Posterior cingulate gyrus (tissue), 11 donors: ENCODE data around the gene MRPL4.
"Not testable (repeated sequence)": the region's sequence is repeated elsewhere in the genome, so short reads cannot be mapped to it uniquely, and the experiment has no call there.

ENCODE experiments used
- DNase-seq, 10 donors: peaks; one replicate each; pipeline versions ENCODE4 v3.0.0 to v3.0.0-alpha.2; 2020 to 2021; ENCODE audit warnings: mixed read lengths in 3 of 10
- intact Hi-C: fragments of 100-400 bp; cut with DNase I; formaldehyde crosslinking; loops from one replicate; pipeline ENCODE4 v1.15.1; 2023

The MRPL4 gene

DNA sequence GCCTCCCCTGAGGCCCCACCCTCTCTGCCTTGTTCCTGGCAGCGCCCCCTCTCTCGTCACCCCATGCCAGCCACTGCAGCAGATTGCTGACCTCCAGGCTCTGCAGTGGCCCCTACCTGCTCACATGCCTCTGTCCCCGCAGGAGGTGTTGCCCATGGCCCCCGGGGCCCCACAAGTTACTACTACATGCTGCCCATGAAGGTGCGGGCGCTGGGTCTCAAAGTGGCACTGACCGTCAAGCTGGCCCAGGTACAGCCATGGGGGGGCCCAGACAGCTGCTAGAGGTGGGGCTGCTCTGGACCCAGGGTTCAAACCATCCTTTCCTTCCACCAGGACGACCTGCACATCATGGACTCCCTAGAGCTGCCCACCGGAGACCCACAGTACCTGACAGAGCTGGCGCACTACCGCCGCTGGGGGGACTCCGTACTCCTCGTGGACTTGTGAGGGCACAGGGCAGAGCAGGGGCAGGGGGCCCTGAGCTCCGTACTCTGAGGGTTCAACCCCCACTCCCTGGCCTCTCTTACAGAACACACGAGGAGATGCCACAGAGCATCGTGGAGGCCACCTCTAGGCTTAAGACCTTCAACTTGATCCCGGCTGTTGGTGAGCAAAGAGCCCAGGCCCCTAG, 6.2 kb downstream of the MRPL4 start:
- intact Hi-C loops, result loop anchor here (2.0 kb wide), 1 partner anchor 131 kb away; no protein-coding TSS in a partner anchor
- DNase-seq, result no peak

DNA sequence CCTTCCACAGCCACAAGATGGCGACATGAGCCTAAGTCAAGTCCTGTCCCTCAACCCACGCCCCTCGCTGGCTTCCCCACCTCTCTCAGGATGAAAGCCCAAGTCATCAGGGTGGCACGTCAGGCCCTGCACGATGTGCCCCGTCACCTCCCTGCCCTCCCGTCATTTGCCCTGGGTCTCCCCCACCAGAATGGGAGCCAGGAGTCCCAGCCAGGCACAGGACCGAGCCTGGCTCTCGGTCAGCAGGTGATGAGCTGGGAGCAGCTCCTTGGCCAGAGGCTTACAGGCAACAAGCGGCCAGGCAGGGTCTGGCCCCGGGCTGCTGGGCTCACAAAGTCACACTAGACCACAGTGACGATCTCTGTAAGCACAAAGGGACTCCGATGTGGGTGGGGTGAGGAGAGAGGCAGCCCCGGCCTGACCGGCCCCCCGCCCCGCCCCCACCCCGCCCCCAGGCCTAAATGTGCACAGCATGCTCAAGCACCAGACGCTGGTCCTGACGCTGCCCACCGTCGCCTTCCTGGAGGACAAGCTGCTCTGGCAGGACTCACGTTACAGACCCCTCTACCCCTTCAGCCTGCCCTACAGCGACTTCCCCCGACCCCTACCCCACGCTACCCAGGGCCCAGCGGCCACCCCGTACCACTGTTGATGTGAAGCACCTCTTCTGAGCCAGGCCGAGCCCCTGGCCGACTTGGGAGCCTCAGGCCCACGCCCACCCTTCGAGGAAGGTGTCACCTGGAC, 7.3 kb downstream of the MRPL4 start:
- intact Hi-C loops, result loop anchor here (2.0 kb wide), 1 partner anchor 129 kb away; no protein-coding TSS in a partner anchor
- peak; percentile 53 to 95 (median 80) for DNase-seq

DNA sequence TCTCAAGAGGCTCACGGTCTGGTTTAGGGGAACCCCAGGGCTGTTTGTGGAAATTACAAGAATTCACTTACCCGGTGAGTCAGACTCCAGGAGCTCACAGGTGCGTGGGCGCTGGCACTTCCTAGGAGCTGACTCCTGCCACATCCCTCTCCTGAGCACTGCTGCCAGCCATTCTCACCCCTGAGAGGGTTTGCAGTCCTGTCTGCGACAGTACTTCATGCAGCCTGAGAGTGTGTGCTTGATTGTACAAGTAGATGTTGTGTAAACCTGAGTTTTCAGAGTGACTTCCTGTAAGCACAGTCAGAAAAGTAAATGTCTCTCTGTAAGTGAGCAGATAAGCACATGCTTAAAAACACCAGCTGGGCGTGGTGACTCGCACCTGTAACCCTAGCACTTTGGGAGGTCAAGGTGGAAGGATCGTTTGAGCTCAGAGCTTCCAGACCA, 8.1 kb downstream of the MRPL4 start:
- DNase-seq, result peak in 8 of 10 donors; percentile 34 to 94 (median 60)
- intact Hi-C loops, result loop anchor here (10.0 kb wide), 1 partner anchor 75 kb away; the partner anchor contains the start of genes ICAM3 and RAVER1

DNA sequence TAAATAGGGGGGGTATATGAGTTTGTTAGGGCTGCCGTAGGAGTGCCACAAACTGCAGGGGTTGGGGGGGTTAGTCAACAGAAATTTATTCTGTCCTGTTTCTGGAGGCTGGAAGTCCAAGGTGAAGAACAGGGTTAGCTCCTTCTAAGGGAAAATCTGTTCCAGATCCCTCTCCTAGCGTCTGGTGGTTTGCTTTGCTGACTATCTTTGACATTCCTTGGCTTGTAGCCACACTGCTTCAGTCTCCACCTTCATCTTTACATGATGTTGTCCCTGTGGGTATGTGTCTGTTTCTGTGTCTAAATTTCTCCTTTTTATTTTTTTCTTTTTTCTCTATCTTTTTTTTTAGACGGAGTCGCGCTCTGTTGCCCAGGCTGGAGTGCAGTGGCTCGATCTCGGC, 10.8 kb downstream of the MRPL4 start:
- intact Hi-C loops, result loop anchor here (10.0 kb wide), 1 partner anchor 72 kb away; the partner anchor contains the start of genes ICAM3 and RAVER1
- DNase-seq, result no peak

DNA sequence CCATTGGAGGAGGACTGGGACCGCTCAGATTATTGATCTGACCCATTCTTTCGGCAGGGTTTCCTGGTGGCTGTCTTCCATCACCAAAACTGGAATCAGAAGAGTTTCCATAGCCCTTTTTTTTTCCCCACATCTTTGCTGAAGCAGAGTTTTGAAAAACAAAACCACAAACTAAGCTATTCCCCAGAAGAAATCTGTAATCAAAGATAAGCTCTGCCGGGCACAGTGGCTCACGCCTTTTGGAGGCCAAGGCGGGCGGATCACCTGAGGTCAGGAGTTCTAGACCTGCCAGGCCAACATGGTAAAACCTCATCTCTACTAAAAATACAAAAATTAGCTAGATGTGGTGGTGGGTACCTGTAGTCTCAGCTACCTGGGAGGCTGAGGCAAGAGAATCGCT, 14.7 kb downstream of the MRPL4 start:
- intact Hi-C loops, result loop anchor here (10.0 kb wide), 1 partner anchor 68 kb away; the partner anchor contains the start of genes ICAM3 and RAVER1
- DNase-seq, result no peak

DNA sequence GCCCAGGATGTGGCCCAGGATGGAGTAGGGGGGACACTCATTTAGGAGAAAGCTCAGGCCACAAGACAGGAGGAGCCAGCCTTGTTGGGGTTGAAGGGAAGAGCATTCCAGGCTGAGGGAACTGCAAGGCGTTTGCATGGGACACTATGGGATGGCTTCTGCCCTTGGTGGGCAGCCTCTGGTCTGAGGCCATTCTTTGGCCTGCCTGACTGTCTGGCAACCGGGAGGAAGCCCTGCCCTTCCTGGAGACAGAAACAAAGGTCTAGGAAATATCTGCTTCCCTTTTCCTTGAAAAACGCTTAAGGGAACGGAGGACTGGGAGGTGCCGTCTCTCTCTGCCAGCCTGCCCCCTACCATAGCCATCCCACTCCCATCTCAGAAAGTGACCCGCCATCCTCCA, 16.1 kb downstream of the MRPL4 start:
- DNase-seq, result no peak
- intact Hi-C loops, result loop anchor here (10.0 kb wide), 1 partner anchor 67 kb away; the partner anchor contains the start of genes ICAM3 and RAVER1

DNA sequence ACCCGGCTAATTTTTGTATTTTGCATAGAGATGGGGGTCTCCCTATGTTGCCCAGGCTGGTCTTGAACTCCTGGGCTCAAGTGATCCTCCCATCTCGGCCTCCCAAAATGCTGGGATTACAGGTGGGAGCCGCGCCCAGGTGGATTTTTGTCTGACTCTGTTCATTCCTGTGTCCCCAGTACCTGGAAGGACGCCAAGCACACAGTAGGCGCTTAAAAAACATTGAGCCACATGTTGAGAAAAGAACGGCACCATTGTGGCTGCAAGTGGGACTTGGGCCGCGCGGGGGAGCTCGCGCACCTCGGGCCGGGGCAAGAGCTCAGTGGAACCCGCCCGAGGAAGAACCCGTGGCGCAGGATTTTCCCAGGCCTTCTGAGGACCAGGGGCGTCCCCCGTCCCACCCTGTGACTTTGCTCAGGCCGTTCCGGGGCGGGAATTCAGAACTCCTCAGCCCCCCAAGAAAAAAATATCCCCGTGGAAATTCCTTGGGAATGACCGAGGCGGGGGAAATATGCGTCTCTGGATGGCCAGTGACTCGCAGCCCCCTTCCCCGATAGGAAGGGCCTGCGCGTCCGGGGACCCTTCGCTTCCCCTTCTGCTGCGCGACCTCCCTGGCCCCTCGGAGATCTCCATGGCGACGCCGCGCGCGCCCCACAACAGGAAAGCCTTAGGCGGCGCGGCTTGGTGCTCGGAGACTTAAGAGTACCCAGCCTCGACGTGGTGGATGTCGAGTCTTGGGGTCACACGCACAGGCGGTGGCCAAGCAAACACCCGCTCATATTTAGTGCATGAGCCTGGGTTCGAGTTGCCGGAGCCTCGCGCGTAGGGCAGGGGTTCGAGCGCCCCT, 17.5 kb downstream of the MRPL4 start:
- peak; percentile 61 to 97 (median 82) for DNase-seq
- intact Hi-C loops, result loop anchor here (1.0 to 10.0 kb wide), 2 partner anchors 65 to 120 kb away; partner anchors contain the start of genes ICAM3 and RAVER1

DNA sequence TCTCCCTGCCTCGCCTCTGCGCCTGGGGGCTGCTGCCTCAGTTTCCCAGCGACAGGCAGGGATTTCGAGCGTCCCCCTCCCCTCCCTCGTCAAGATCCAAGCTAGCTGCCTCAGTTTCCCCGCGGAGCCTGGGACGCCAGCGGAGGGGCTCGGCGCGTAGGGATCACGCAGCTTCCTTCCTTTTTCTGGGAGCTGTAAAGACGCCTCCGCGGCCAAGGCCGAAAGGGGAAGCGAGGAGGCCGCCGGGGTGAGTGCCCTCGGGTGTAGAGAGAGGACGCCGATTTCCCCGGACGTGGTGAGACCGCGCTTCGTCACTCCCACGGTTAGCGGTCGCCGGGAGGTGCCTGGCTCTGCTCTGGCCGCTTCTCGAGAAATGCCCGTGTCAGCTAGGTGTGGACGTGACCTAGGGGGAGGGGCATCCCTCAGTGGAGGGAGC, 18.2 kb downstream of the MRPL4 start:
- intact Hi-C loops, result no loop called here
- peak in 2 of 10 donors; percentile 23 to 88 for DNase-seq

DNA sequence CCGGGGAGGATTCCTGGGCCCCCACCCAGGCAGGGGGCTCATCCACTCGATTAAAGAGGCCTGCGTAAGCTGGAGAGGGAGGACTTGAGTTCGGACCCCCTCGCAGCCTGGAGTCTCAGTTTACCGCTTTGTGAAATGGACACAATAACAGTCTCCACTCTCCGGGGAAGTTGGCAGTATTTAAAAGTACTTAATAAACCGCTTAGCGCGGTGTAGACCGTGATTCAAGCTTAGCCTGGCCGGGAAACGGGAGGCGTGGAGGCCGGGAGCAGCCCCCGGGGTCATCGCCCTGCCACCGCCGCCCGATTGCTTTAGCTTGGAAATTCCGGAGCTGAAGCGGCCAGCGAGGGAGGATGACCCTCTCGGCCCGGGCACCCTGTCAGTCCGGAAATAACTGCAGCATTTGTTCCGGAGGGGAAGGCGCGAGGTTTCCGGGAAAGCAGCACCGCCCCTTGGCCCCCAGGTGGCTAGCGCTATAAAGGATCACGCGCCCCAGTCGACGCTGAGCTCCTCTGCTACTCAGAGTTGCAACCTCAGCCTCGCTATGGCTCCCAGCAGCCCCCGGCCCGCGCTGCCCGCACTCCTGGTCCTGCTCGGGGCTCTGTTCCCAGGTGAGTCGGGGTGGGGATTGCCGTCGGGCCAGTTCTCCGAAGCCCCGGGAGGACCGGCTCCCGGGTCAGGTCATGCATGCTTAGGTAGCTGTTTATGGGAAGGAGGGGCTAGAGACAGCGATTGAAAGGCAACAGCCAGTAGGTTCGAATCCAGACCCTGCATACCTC, 18.8 kb downstream of the MRPL4 start, which contains the start of gene ICAM1:
ICAM1 (plus strand) TSS at position 505 of the 779 bp plus-strand sequence; CDS start at position 545, 40 bp downstream.
- intact Hi-C loops, result no loop called here

DNA sequence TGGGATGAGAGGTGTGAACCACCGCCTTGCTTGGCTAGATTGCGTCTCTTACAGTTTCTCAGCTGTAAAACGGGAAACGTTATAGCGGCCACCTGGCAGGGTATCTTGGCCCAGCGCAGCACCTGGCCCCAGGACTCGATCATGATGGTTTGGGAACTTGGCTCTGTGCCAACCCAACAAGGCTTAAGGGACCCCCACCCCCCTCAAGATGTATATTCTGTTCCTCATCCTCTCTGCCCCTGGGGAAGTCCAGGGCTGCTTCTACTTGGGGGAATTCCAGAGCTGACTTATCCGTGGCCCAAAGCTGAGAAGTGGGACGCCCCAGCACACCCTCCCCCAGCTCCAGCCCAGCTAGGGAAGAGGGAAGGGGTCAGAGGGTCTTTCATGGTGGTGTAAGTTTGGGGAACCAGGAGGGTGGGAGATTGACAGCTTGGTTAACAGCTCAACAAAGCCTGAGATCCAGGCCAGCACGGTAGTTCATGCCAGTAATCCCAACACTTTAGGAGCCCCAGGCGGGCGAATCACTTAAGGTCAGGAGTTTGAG, 19.6 kb downstream of the MRPL4 start:
- no peak for DNase-seq
- intact Hi-C loops, result no loop called here

More for the DNA sequence above, 18.8 kb downstream of the MRPL4 start, which contains the start of gene ICAM1:
- DNase-seq, result peak in 1 of 10 donors; percentile 88

DNA sequence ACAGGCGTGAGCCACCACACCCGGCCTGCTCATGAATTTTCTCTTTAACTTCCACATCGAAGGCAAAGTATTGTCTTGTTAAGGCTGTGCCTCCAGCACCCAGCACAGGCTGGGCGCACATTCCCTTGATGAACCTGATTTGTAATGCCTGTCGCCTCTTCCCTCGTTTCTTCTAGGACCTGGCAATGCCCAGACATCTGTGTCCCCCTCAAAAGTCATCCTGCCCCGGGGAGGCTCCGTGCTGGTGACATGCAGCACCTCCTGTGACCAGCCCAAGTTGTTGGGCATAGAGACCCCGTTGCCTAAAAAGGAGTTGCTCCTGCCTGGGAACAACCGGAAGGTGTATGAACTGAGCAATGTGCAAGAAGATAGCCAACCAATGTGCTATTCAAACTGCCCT, 22.6 kb downstream of the MRPL4 start:
- intact Hi-C loops, result no loop called here
- no peak for DNase-seq

DNA sequence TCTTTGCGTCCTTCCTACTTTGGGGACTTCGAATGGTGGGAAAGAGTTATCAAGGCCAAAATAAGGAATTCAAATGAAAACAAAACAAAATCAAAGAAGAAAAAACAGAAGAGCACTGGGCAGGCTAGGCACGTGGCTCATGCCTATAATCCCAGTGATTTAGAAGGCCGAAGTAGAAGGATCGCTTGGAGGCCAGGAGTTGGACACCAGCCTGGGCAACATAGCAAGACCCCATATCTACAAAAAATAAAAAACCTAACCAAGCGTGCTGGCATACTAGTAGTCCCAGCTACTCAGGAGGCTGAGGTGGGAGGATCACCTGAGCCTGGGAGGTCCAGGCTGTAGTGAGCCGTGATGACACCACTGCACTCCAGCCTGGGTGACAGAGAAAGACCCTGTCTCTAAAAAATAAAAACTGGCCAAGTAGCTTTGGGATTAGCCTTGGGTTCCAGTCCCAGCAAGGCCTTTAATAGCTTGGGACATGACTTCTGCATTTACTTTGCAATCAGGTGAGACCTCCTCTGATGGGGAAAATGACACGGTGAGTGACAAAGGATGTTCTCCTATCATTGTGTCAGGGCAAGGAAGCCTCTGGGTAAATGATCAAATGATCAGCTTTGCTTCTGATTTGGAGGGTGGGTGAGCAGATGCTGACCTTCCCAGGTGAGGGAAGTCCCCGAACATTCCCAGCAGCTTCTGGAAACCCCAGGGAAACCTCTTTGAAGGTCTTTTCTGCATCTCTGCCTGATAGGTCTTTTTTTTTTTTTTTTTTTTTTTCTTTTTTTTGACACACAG, 26.0 kb downstream of the MRPL4 start:
- no peak for DNase-seq
- intact Hi-C loops, result no loop called here

DNA sequence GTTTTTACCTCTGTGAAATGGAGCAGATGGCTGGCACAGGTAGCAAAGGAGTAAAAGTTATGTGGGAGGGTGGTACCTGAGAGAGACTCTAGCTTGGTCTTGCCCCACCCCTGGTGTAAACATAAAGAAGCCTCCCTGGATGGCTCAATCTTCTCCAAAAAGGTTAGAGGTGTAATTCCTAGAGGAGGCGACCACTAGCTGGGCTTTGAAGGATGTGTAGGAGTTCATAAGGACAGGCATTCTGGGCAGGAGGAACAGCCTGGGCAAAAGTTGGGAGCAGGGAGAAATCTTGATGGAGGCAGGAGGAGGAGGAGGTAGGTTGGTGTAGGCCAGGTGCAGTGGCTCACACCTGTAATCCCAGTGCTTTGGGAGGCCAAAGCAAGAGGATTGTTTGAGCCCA, 26.9 kb downstream of the MRPL4 start:
- intact Hi-C loops, result no loop called here
- DNase-seq, result no peak

DNA sequence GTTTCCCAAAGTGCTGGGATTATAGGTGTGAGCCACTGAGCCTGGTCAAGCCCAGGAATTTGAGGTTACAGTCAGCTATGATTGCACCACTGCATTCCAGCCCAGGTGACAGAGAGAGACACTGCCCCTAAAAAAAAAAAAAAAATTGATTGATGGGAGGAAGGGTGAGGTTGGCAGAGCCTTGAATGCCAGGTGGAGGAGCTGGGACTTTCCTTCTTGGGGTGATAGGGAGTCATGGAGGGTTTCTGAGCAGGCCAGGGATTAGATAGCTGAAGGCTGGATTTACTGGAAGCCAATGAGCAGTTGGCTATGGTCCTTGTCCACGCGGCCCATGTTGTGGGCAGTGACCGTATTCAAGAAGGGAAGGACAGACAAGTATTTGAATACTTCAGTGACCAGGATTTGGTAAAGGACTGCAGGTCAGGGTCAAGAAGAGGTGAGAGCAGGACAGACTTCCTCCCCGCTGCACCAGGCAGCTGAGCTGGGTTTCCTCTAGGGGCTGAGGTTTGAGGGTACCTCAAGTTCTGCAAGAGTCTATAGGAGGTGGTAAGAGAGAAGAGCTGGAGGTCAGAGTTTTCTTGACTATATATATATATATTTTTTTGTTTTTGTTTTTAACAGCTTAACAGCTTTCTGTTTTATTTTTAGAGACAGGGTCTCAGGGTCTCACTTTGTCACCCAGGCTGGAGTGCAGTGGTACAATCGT, 27.9 kb downstream of the MRPL4 start:
- intact Hi-C loops, result no loop called here
- DNase-seq, result no peak

DNA sequence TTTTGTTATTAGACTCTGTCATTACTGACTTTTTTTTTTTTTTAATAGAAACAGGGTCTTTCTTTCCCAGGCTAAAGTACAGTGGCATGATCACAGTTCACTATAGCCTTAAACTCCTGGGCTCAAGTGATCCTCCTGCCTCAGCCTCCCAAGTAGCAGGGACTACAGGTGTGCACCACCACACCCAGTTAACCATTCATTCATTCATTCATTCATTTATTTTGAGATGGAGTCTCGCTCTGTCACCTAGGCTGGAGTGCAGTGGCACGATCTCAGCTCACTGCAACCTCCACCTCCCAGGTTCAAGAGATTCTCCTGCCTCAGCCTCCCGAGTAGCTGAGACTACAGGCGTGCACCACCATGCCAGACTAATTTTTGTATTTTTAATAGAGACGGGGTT, 30.0 kb downstream of the MRPL4 start:
- intact Hi-C loops, DNase-seq: not testable (repeated sequence)

DNA sequence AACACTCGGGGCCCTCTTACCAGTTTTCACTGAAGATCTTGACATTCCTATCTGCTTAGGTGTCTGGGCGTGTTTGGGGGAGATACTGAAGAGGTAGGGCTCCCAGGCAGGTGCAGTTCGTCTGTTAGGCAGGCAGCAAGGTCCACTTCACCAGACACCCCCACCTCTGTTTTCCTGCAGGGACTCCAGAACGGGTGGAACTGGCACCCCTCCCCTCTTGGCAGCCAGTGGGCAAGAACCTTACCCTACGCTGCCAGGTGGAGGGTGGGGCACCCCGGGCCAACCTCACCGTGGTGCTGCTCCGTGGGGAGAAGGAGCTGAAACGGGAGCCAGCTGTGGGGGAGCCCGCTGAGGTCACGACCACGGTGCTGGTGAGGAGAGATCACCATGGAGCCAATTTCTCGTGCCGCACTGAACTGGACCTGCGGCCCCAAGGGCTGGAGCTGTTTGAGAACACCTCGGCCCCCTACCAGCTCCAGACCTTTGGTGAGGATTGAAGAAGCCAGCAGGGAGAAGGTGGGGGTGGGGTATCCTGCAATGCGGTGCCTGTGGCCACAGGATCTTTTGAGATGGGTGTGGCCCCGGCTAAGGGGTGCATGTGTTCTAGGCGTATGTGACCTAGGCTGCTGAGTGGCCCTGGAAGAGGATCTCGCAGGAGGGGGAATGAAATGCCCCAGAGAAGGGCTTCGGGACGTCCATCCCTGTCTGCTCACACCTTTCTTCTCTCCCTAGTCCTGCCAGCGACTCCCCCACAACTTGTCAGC, 31.5 kb downstream of the MRPL4 start:
- intact Hi-C loops, result no loop called here
- DNase-seq, result no peak
